ENCODE results near the gene SH3BGRL. TPM values are rescaled to one million over a fixed set of nuclear protein-coding genes. Genes with fewer than 3 reads are reported as not detected.

SH3BGRL gene
- total RNA-seq, 1 donor from 2014 or later: 121 TPM

DNA sequence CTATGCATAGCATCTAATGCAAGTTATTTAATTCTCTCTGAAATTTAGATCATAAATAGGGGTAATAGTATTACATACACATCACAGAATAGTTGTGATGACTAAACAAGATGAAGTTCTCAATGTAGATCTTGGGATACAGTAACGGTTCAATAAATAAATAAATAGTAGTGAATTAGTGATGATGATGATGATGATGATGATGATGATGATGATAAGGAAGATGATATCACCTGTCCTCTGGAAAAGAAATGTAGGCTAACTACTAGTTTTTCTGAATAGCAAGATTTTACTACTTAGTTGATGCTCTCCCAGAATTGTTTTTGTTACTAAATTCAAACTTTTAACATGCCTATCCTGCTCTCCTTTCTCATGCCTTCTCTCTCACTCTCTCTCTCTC lies 30.3 kb downstream of the SH3BGRL start:
- TF ChIP-seq, protein P1, sequence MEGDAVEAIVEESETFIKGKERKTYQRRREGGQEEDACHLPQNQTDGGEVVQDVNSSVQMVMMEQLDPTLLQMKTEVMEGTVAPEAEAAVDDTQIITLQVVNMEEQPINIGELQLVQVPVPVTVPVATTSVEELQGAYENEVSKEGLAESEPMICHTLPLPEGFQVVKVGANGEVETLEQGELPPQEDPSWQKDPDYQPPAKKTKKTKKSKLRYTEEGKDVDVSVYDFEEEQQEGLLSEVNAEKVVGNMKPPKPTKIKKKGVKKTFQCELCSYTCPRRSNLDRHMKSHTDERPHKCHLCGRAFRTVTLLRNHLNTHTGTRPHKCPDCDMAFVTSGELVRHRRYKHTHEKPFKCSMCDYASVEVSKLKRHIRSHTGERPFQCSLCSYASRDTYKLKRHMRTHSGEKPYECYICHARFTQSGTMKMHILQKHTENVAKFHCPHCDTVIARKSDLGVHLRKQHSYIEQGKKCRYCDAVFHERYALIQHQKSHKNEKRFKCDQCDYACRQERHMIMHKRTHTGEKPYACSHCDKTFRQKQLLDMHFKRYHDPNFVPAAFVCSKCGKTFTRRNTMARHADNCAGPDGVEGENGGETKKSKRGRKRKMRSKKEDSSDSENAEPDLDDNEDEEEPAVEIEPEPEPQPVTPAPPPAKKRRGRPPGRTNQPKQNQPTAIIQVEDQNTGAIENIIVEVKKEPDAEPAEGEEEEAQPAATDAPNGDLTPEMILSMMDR (IDR thresholded peaks at IDR 0.05): no peak
- TF ChIP-seq POLR2A (IDR thresholded peaks at IDR 0.05) (no peak), POLR2AphosphoS5 (IDR thresholded peaks at IDR 0.05; ENCODE audit: insufficient read depth in 1 of 2, low read depth in 1 of 2) (no peak)
- intact Hi-C loops (cut with DNase I): no loop called here
- no peaks in the 10 kb centered on the region for H3K4me1 ChIP-seq
- H3K36me3 ChIP-seq: no peaks in the 10 kb centered on the region
- no peaks in the 10 kb centered on the region for H3K9me3 ChIP-seq
- no peak overlapping the region for H3K4me3 ChIP-seq
- DNase-seq (ENCODE audit: extremely low spot score in 2 of 2): no peak
- no peaks in the 10 kb centered on the region for H3K27me3 ChIP-seq
- H3K27ac ChIP-seq: no peak overlapping the region

DNA sequence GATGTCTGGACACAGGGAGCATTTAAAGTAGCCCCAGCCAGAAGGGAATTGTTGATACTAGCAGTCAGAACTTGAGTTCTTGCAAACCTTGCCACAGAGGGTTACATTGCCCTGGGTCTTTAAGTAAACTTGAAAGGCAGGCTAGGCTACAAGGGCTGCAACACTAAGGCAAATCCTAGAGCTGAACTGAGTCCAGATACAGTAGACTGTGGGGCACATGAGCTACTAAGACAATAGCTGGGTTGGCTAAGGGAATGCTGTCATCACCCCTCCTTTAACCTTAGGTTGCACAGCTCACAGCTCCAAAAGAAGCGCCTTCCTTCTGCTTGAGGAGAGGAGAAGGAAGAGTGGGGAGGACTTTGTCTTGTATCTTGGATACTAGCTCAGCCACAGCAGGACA lies 35.6 kb downstream of the SH3BGRL start:
- Histone ChIP-seq H3K27ac (no peak overlapping the region), H3K36me3 (no peaks in the 10 kb centered on the region), H3K4me1 (no peaks in the 10 kb centered on the region), H3K4me3 (no peak overlapping the region), H3K27me3 (no peaks in the 10 kb centered on the region), H3K9me3 (no peaks in the 10 kb centered on the region)
- TF ChIP-seq, protein P1 (IDR thresholded peaks at IDR 0.05): no peak
- TF ChIP-seq POLR2A (IDR thresholded peaks at IDR 0.05) (no peak), POLR2AphosphoS5 (IDR thresholded peaks at IDR 0.05; ENCODE audit: insufficient read depth in 1 of 2, low read depth in 1 of 2) (no peak)
- intact Hi-C loops (cut with DNase I): no loop called here
- no peak for DNase-seq (ENCODE audit: extremely low spot score in 2 of 2)

- no peaks in the 10 kb centered on the region for H3K9me3 ChIP-seq
- no peak overlapping the region for H3K27ac ChIP-seq
- H3K4me1 ChIP-seq: no peaks in the 10 kb centered on the region
- intact Hi-C loops (cut with DNase I): no loop called here
- TF ChIP-seq POLR2AphosphoS5 (IDR thresholded peaks at IDR 0.05; ENCODE audit: insufficient read depth in 1 of 2, low read depth in 1 of 2): no peak
- TF ChIP-seq, protein P1 (IDR thresholded peaks at IDR 0.05): no peak
- no peak for TF ChIP-seq POLR2A (IDR thresholded peaks at IDR 0.05)
- DNase-seq (ENCODE audit: extremely low spot score in 2 of 2): no peak
- H3K36me3 ChIP-seq: no peaks in the 10 kb centered on the region
- no peaks in the 10 kb centered on the region for H3K27me3 ChIP-seq
- H3K4me3 ChIP-seq: no peak overlapping the region
These were observed 36.3 kb downstream of the SH3BGRL start for GRCh38 chrX:81238166-81238565.

GRCh38 chrX:81240701-81241331 lies 38.9 kb downstream of the SH3BGRL start:
- Histone ChIP-seq H3K27ac (no peak overlapping the region), H3K9me3 (no peaks in the 10 kb centered on the region), H3K27me3 (no peaks in the 10 kb centered on the region), H3K36me3 (no peaks in the 10 kb centered on the region), H3K4me1 (no peaks in the 10 kb centered on the region), H3K4me3 (no peak overlapping the region)
- intact Hi-C loops (cut with DNase I): no loop called here
- no peak for DNase-seq (ENCODE audit: extremely low spot score in 2 of 2)
- TF ChIP-seq, protein P1 (IDR thresholded peaks at IDR 0.05): no peak
- TF ChIP-seq POLR2AphosphoS5 (IDR thresholded peaks at IDR 0.05; ENCODE audit: insufficient read depth in 1 of 2, low read depth in 1 of 2) (no peak), POLR2A (IDR thresholded peaks at IDR 0.05) (no peak)

DNA sequence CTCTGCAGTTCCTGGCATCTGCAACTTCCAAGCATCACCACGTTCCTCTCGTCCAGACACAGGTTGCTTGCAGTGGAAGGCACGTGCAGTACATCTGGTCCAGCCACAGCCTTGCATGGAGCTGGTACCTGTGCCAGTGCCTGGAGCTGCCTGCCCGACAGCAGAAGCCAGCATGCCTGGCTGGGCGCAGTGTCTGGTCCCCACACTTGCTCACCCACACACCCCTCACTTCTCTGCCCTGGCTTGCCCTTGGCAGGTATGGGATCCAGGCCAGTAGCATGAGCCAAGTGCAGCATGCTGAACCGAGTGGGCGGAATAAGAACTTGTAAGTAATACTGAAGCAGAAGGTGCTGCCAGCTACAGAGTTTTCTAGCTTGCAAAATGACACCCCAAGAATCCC lies 39.9 kb downstream of the SH3BGRL start:
- no peak overlapping the region for H3K27ac ChIP-seq
- TF ChIP-seq, protein P1 (IDR thresholded peaks at IDR 0.05): no peak
- TF ChIP-seq POLR2A (IDR thresholded peaks at IDR 0.05) (no peak), POLR2AphosphoS5 (IDR thresholded peaks at IDR 0.05; ENCODE audit: insufficient read depth in 1 of 2, low read depth in 1 of 2) (no peak)
- no peaks in the 10 kb centered on the region for H3K27me3 ChIP-seq
- no peaks in the 10 kb centered on the region for H3K9me3 ChIP-seq
- H3K4me3 ChIP-seq: no peak overlapping the region
- no peaks in the 10 kb centered on the region for H3K4me1 ChIP-seq
- H3K36me3 ChIP-seq: no peaks in the 10 kb centered on the region
- intact Hi-C loops (cut with DNase I): no loop called here
- DNase-seq (ENCODE audit: extremely low spot score in 2 of 2): no peak

All from vagina (tissue), 2 donors.